IMR-90 (cell line): Measurements from ENCODE around the gene NCOA5. TPM values are rescaled to one million over a fixed set of nuclear protein-coding genes. Genes with fewer than 3 reads are reported as not detected.

Source experiments
- ATAC-seq: fragments of 200-7000 bp; cut with Tn5 transposase; 2 replicates; pipeline ENCODE4 v1.9.1; 2020; ENCODE audit warnings: low read depth, mild to moderate bottlenecking, moderate library complexity
- BruUV-seq: library from RNA; stranded (reverse); fragments of 400-500 nt; replicated peaks from 2 replicates; lab custom pipeline; 2021; lab: Mats Ljungman, UMichigan
- CTCF ChIA-PET: fragments of 300-600 bp; formaldehyde crosslinking; extraction: SDS; loops from one replicate; lab custom pipeline; 2021; ENCODE audit warnings: antibody characterized with exemption; lab: Yijun Ruan, JAX
- POLR2A ChIA-PET: fragments of 300-600 bp; sonication (Branson Sonifier 250); formaldehyde crosslinking; loops from one replicate; lab custom pipeline; 2022; ENCODE audit warnings: antibody characterized with exemption; ENCODE audit not compliant: unreplicated experiment; lab: Charles Lee
- DNase-seq: peaks from one replicate; pipeline ENCODE4 v3.0.0; 2013
- H2AFZ ChIP-seq: replicated peaks from 2 replicates; pipeline ENCODE3; 2013; ENCODE audit warnings: low read length, mild to moderate bottlenecking; ENCODE audit not compliant: poor library complexity
- H2AK5ac ChIP-seq: 2 replicates; pipeline ENCODE4 v1.6.1; 2013; ENCODE audit warnings: low read depth, low read length, inconsistent platforms
- H2AK9ac ChIP-seq: replicated peaks from 2 replicates; pipeline ENCODE3; 2013; ENCODE audit warnings: mild to moderate bottlenecking, low read depth, low read length, moderate library complexity; ENCODE audit not compliant: poor library complexity
- H2BK120ac ChIP-seq: 2 replicates; pipeline ENCODE4 v1.6.1; 2013; ENCODE audit warnings: low read depth, low read length, inconsistent platforms
- H2BK15ac ChIP-seq: 3 replicates; pipeline ENCODE4 v1.6.1; 2013; ENCODE audit warnings: low read depth, low read length, inconsistent platforms
- H2BK20ac ChIP-seq: 2 replicates; pipeline ENCODE4 v1.6.1; 2013; ENCODE audit warnings: low read depth, mild to moderate bottlenecking, inconsistent platforms, low read length, moderate library complexity
- H2BK5ac ChIP-seq: 2 replicates; pipeline ENCODE4 v1.6.1; 2013; ENCODE audit warnings: mild to moderate bottlenecking, low read depth, low read length, inconsistent platforms; ENCODE audit not compliant: poor library complexity, severe bottlenecking
- H3K14ac ChIP-seq: replicated peaks from 2 replicates; pipeline ENCODE4 v1.6.1; 2013; ENCODE audit warnings: low read depth, low read length, inconsistent platforms
- H3K18ac ChIP-seq: 2 replicates; pipeline ENCODE4 v1.6.1; 2013; ENCODE audit warnings: low read depth, low read length, control low read depth
- H3K23ac ChIP-seq: 2 replicates; pipeline ENCODE4 v1.6.1; 2013; ENCODE audit warnings: low read depth, low read length, inconsistent platforms
- H3K27ac ChIP-seq: 2 replicates; pipeline ENCODE4 v1.5.1; 2013; ENCODE audit warnings: mild to moderate bottlenecking, control low read depth, low read length; ENCODE audit not compliant: insufficient read depth
- H3K27me3 ChIP-seq: 2 replicates; pipeline ENCODE4 v1.6.1; 2013; ENCODE audit warnings: low read length; ENCODE audit not compliant: control insufficient read depth, insufficient read depth
- H3K36me3 ChIP-seq: 2 replicates; pipeline ENCODE4 v1.6.1; 2013; ENCODE audit warnings: low read length, mixed read lengths; ENCODE audit not compliant: control insufficient read depth, insufficient read depth
- H3K4ac ChIP-seq: 2 replicates; pipeline ENCODE4 v1.6.1; 2013; ENCODE audit warnings: low read depth, low read length, inconsistent platforms
- H3K4me1 ChIP-seq: 2 replicates; pipeline ENCODE4 v1.6.1; 2013; ENCODE audit warnings: low read length, mixed read lengths; ENCODE audit not compliant: control insufficient read depth, insufficient read depth
- H3K4me2 ChIP-seq: 2 replicates; pipeline ENCODE4 v1.6.1; 2013; ENCODE audit warnings: low read depth, mild to moderate bottlenecking, control low read depth, low read length, moderate library complexity
- H3K4me3 ChIP-seq: 2 replicates; pipeline ENCODE4 v1.5.1; 2013; ENCODE audit warnings: low read depth, mild to moderate bottlenecking, control low read depth, low read length, moderate library complexity; ENCODE audit not compliant: insufficient read depth
- H3K56ac ChIP-seq: 2 replicates; pipeline ENCODE4 v1.6.1; 2013; ENCODE audit warnings: low read length, inconsistent platforms; ENCODE audit not compliant: insufficient read depth; ENCODE audit errors: extremely low read depth
- H3K79me1 ChIP-seq, 2 experiments: 2 replicates each; pipeline ENCODE4 v1.6.1; 2013; ENCODE audit warnings: low read length in 2 of 2, inconsistent platforms in 1 of 2, low read depth in 1 of 2
- H3K9ac ChIP-seq: 2 replicates; pipeline ENCODE4 v1.6.1; 2013; ENCODE audit warnings: low read depth, low read length, control low read depth
- H3K9me1 ChIP-seq: 2 replicates; pipeline ENCODE4 v1.6.1; 2013; ENCODE audit warnings: low read length, inconsistent platforms; ENCODE audit not compliant: insufficient read depth
- H3K9me3 ChIP-seq: 2 replicates; pipeline ENCODE4 v1.6.1; 2013; ENCODE audit warnings: low read length; ENCODE audit not compliant: control insufficient read depth, insufficient read depth
- H4K20me1 ChIP-seq: 2 replicates; pipeline ENCODE4 v1.6.1; 2013; ENCODE audit warnings: low read length, inconsistent platforms; ENCODE audit not compliant: insufficient read depth
- H4K5ac ChIP-seq: 2 replicates; pipeline ENCODE4 v1.6.1; 2013; ENCODE audit warnings: mild to moderate bottlenecking, low read depth, low read length, control low read depth
- H4K8ac ChIP-seq, 2 experiments: 2 replicates each; pipeline ENCODE4 v1.6.1; 2013; ENCODE audit warnings: low read depth in 2 of 2, low read length in 2 of 2, control low read depth in 1 of 2, inconsistent platforms in 1 of 2
- H4K91ac ChIP-seq: 2 replicates; pipeline ENCODE4 v1.6.1; 2013; ENCODE audit warnings: low read depth, low read length, inconsistent platforms; ENCODE audit not compliant: insufficient read depth
- BHLHE40 ChIP-seq: fragments of 150-350 bp; IDR thresholded peaks from 2 replicates; pipeline ENCODE4 v1.6.1; 2016; ENCODE audit warnings: mild to moderate bottlenecking, low read depth, low read length
- CEBPB ChIP-seq: IDR thresholded peaks from 2 replicates; pipeline ENCODE4 v1.6.1; 2012; ENCODE audit warnings: low read depth, low read length, improper control_type of control experiment
- CHD1 ChIP-seq: IDR thresholded peaks from 2 replicates; pipeline ENCODE4 v1.6.1; 2012; ENCODE audit warnings: low read depth, low read length, improper control_type of control experiment
- FOS ChIP-seq: fragments of 150-350 bp; IDR thresholded peaks from 2 replicates; pipeline ENCODE4 v1.6.1; 2016; ENCODE audit warnings: low read depth, low read length
- MAFK ChIP-seq: IDR thresholded peaks from 2 replicates; pipeline ENCODE4 v1.6.1; 2012; ENCODE audit warnings: low read depth, low read length, improper control_type of control experiment
- MAZ ChIP-seq: IDR thresholded peaks from 2 replicates; pipeline ENCODE4 v1.6.1; 2012; ENCODE audit warnings: low read depth, mild to moderate bottlenecking, low read length, improper control_type of control experiment, moderate library complexity, borderline replicate concordance
- MXI1 ChIP-seq: IDR thresholded peaks from 2 replicates; pipeline ENCODE4 v1.6.1; 2012; ENCODE audit warnings: low read depth, mild to moderate bottlenecking, low read length, moderate library complexity, borderline replicate concordance
- NFE2L2 ChIP-seq: fragments of 150-350 bp; IDR thresholded peaks from 2 replicates; pipeline ENCODE4 v1.6.1; 2016; ENCODE audit warnings: low read depth, mild to moderate bottlenecking, low read length
- POLR2A ChIP-seq: IDR thresholded peaks from 2 replicates; pipeline ENCODE4 v1.6.1; 2012; ENCODE audit warnings: mild to moderate bottlenecking, low read depth, low read length
- RAD21 ChIP-seq: IDR thresholded peaks from 2 replicates; pipeline ENCODE4 v1.6.1; 2012; ENCODE audit warnings: low read length, improper control_type of control experiment
- RCOR1 ChIP-seq: IDR thresholded peaks from 2 replicates; pipeline ENCODE4 v1.6.1; 2012; ENCODE audit warnings: mild to moderate bottlenecking, low read length, improper control_type of control experiment; ENCODE audit not compliant: insufficient replicate concordance
- RFX5 ChIP-seq: IDR thresholded peaks from 2 replicates; pipeline ENCODE4 v1.8.0; 2012; ENCODE audit warnings: low read depth, mild to moderate bottlenecking, low read length, moderate library complexity
- SMC3 ChIP-seq: fragments of 150-350 bp; IDR thresholded peaks from 2 replicates; pipeline ENCODE4 v1.6.1; 2016; ENCODE audit warnings: low read depth, mild to moderate bottlenecking, antibody characterized with exemption, low read length, moderate library complexity
- WGBS, 2 experiments: methylation state at CpG; one replicate each; pipeline versions ENCODE4 v1.1.5 to v1.1.7; 2013; ENCODE audit warnings: missing lambda C conversion rate in 2 of 2; ENCODE audit not compliant: insufficient read length in 1 of 2; ENCODE audit errors: extremely low coverage in 2 of 2; 5-methylcytosine and 5-hydroxymethylcytosine counted together
- dilution Hi-C: fragments of 300-500 bp; cut with HindIII; formaldehyde crosslinking; loops from one replicate; pipeline ENCODE4 v1.14.3; 2018; ENCODE audit warnings: low sequenced_read_pairs; ENCODE audit not compliant: unreplicated experiment
- in situ Hi-C: fragments of 300-500 bp; cut with MboI; formaldehyde crosslinking; loops from 3 replicates; pipeline ENCODE4 v1.14.3; 2019; ENCODE audit warnings: low sequenced_read_pairs, inconsistent platforms, mixed read lengths
- intact Hi-C: fragments of 100-400 bp; cut with micrococcal nuclease; formaldehyde crosslinking; loops from 2 replicates; pipeline ENCODE4 v1.10.0; 2022
- polyA plus RNA-seq, 3 experiments: library from polyadenylated mRNA; depleted of rRNA; stranded (reverse); fragments of >200 nt; gene quantifications; 2 replicates each; pipeline ENCODE4 v1.2.3, GENCODE V29; 2012; ENCODE audit warnings: low replicate concordance in 1 of 3
- total RNA-seq: library from RNA; depleted of rRNA; stranded (reverse); fragments of >200 nt; gene quantifications from 2 replicates; pipeline ENCODE4 v1.2.3, GENCODE V29; 2012
- TF ChIP-seq, protein P1 (sequence below): conservative IDR thresholded peaks from 2 replicates; pipeline ENCODE4 v1.5.1; 2012; ENCODE audit warnings: mild to moderate bottlenecking, low read depth, low read length, improper control_type of control experiment
- TF ChIP-seq, protein P2 (sequence below): fragments of 150-350 bp; IDR thresholded peaks from 2 replicates; pipeline ENCODE4 v1.6.1; 2017; ENCODE audit warnings: mild to moderate bottlenecking, antibody characterized with exemption, low read length, low read depth
- TF ChIP-seq, protein P3 (sequence below): fragments of 150-350 bp; IDR thresholded peaks from 2 replicates; pipeline ENCODE4 v1.6.1; 2016; ENCODE audit warnings: low read depth, mild to moderate bottlenecking, low read length, moderate library complexity, borderline replicate concordance

The NCOA5 gene
- total and polyA plus RNA-seq, 2 of the 4 experiments (the other 2 are of a cell fraction): 17.4 to 20.6 TPM

DNA sequence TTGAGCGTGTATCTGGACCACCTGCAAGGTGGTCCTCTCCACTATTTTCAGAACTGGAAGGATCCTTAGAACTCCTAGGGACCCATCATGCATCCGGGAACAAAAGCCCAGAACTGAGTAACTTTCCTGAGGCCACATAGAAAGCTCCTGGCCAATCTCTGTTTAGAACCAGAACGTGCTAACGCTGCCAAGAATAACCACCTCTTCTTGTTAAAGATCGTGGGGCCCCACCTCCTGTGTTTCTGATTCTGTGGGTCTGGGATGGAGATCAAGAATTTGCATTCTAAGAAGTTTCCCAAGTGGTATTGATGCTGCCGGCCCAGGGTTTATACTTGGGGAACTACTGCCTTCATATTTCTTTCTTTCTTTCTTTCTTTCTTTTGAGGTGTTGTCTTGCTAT is 41.6 kb upstream of the NCOA5 start:
- H2AFZ ChIP-seq: no peak overlapping the region
- no peak overlapping the region for H3K4me2 ChIP-seq
- H3K79me1 ChIP-seq: no peaks in the 10 kb centered on the region
- H3K4ac ChIP-seq: no peak overlapping the region
- H3K36me3 ChIP-seq: no peaks in the 10 kb centered on the region
- no peak overlapping the region for H3K14ac ChIP-seq
- no peak overlapping the region for H3K27ac ChIP-seq
- no peak overlapping the region for H2BK20ac ChIP-seq
- no peak overlapping the region for H2AK5ac ChIP-seq
- intact Hi-C loops (loop anchor here (5.0 kb wide), 1 partner anchor 196 kb away; no protein-coding TSS in a partner anchor), dilution Hi-C loops (no loop called here), in situ Hi-C loops (no loop called here)
- TF ChIP-seq RCOR1 (no peak), RAD21 (no peak), FOS (no peak), RFX5 (no peak), NFE2L2 (no peak), MXI1 (no peak), MAFK (no peak), SMC3 (no peak), CHD1 (no peak), BHLHE40 (no peak), MAZ (no peak), CEBPB (no peak), POLR2A (no peak)
- TF ChIP-seq, protein P1, sequence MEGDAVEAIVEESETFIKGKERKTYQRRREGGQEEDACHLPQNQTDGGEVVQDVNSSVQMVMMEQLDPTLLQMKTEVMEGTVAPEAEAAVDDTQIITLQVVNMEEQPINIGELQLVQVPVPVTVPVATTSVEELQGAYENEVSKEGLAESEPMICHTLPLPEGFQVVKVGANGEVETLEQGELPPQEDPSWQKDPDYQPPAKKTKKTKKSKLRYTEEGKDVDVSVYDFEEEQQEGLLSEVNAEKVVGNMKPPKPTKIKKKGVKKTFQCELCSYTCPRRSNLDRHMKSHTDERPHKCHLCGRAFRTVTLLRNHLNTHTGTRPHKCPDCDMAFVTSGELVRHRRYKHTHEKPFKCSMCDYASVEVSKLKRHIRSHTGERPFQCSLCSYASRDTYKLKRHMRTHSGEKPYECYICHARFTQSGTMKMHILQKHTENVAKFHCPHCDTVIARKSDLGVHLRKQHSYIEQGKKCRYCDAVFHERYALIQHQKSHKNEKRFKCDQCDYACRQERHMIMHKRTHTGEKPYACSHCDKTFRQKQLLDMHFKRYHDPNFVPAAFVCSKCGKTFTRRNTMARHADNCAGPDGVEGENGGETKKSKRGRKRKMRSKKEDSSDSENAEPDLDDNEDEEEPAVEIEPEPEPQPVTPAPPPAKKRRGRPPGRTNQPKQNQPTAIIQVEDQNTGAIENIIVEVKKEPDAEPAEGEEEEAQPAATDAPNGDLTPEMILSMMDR: no peak
- TF ChIP-seq, protein P2, sequence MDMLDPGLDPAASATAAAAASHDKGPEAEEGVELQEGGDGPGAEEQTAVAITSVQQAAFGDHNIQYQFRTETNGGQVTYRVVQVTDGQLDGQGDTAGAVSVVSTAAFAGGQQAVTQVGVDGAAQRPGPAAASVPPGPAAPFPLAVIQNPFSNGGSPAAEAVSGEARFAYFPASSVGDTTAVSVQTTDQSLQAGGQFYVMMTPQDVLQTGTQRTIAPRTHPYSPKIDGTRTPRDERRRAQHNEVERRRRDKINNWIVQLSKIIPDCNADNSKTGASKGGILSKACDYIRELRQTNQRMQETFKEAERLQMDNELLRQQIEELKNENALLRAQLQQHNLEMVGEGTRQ: no peak
- TF ChIP-seq, protein P3, sequence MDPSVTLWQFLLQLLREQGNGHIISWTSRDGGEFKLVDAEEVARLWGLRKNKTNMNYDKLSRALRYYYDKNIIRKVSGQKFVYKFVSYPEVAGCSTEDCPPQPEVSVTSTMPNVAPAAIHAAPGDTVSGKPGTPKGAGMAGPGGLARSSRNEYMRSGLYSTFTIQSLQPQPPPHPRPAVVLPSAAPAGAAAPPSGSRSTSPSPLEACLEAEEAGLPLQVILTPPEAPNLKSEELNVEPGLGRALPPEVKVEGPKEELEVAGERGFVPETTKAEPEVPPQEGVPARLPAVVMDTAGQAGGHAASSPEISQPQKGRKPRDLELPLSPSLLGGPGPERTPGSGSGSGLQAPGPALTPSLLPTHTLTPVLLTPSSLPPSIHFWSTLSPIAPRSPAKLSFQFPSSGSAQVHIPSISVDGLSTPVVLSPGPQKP: no peak
- no peak overlapping the region for H3K18ac ChIP-seq
- no peak overlapping the region for H4K91ac ChIP-seq
- no peaks in the 10 kb centered on the region for H3K4me1 ChIP-seq
- H3K4me3 ChIP-seq: no peak overlapping the region
- H3K9me3 ChIP-seq: no peaks in the 10 kb centered on the region
- H2AK9ac ChIP-seq: no peak overlapping the region
- no peak overlapping the region for H3K23ac ChIP-seq
- H2BK120ac ChIP-seq: no peak overlapping the region
- DNase-seq (peak; percentile 5), ATAC-seq (no peak)
- H4K5ac ChIP-seq: no peak overlapping the region
- POLR2A ChIA-PET: no interaction called here
- 48% methylated on average over 2 of the region's 6 CpGs; no CpG with 5 or more reads in 1 of the 2 experiments for WGBS, 2 experiments
- no peaks in the 10 kb centered on the region for H3K9me1 ChIP-seq
- no peak overlapping the region for H3K56ac ChIP-seq
- H4K20me1 ChIP-seq: no peaks in the 10 kb centered on the region
- no peak overlapping the region for H4K8ac ChIP-seq
- H2BK15ac ChIP-seq: no peak overlapping the region
- peaks cover 41% of the 10 kb centered on the region for H3K27me3 ChIP-seq
- no peak overlapping the region for H3K9ac ChIP-seq
- CTCF ChIA-PET: no interaction called here
- H2BK5ac ChIP-seq: no peak overlapping the region
- no TSS peak for BruUV-seq
